A549 (cell line): ENCODE results near the gene BEAN1. TPM values are rescaled to one million over a fixed set of nuclear protein-coding genes. Genes with fewer than 3 reads are reported as not detected.

Experiments
- ATAC-seq, 2 experiments: fragments of 200-7000 bp in 1 of 2; fragments of >200 bp in 1 of 2; cut with Nextera tagmentation in 1 of 2; cut with Tn5 transposase in 1 of 2; 3 replicates each; pipeline versions ENCODE4 v1.8.0 to v1.9.1; 2018 to 2020; ENCODE audit warnings: mild to moderate bottlenecking in 1 of 2, moderate library complexity in 1 of 2
- CTCF ChIA-PET: fragments of 300-600 bp; sonication (Branson Sonifier 250); formaldehyde crosslinking; extraction: SDS; loops from one replicate; lab custom pipeline; 2021; ENCODE audit warnings: antibody characterized with exemption, inconsistent platforms; lab: Yijun Ruan, JAX
- POLR2A ChIA-PET: fragments of 350-600 bp; formaldehyde crosslinking; extraction: SDS; loops from one replicate; lab custom pipeline; 2021; ENCODE audit warnings: antibody characterized with exemption, inconsistent platforms; lab: Yijun Ruan, JAX
- DNase-seq, 2 experiments: peaks; one replicate each; pipeline versions ENCODE4 v3.0.0 to v3.0.0-alpha.2; 2011 to 2016; ENCODE audit warnings: low read depth in 1 of 2, low spot score in 1 of 2
- FAIRE-seq: peaks from 2 replicates; lab custom pipeline; 2011; peaks lifted over from hg19 to GRCh38; lab: Jason Lieb, UNC
- H3K27ac ChIP-seq, 2 experiments: fragments of >200 bp; sonication (Bioruptor Twin); formaldehyde crosslinking; 3 replicates each; pipeline ENCODE4 v1.5.1; 2016 to 2017
- H3K4me1 ChIP-seq: fragments of >200 bp; sonication (Bioruptor Twin); formaldehyde crosslinking; 3 replicates; pipeline ENCODE4 v1.6.1; 2016
- H3K4me2 ChIP-seq: fragments of >200 bp; sonication (Bioruptor Twin); formaldehyde crosslinking; 3 replicates; pipeline ENCODE4 v1.6.1; 2016
- H3K4me3 ChIP-seq: fragments of >200 bp; sonication (Bioruptor Twin); formaldehyde crosslinking; 3 replicates; pipeline ENCODE4 v1.5.1; 2016
- H3K9me3 ChIP-seq: fragments of >200 bp; sonication (Bioruptor Twin); formaldehyde crosslinking; 3 replicates; pipeline ENCODE4 v1.6.1; 2016
- CHD2 ChIP-seq: fragments of 150-350 bp; IDR thresholded peaks from 2 replicates; pipeline ENCODE4 v1.6.1; 2014; ENCODE audit warnings: low read length; ENCODE audit not compliant: partially characterized antibody
- ESRRA ChIP-seq: fragments of 150-350 bp; IDR thresholded peaks from 2 replicates; pipeline ENCODE4 v1.6.1; 2014; ENCODE audit warnings: mild to moderate bottlenecking, low read length, borderline replicate concordance
- FOSB ChIP-seq: fragments of 250-450 bp; sonication (Bioruptor Pico); IDR thresholded peaks from 2 replicates; pipeline ENCODE4 v1.5.0; 2020; ENCODE audit warnings: mild to moderate bottlenecking, moderate library complexity
- FOSL2 ChIP-seq, 2 experiments: fragments of 450-650 bp in 1 of 2; fragments of >200 bp in 1 of 2; sonication (Bioruptor Twin) in 1 of 2; formaldehyde crosslinking; IDR thresholded peaks; 2 replicates each; pipeline versions ENCODE4 v1.5.0 to v1.6.1; 2016 to 2020; ENCODE audit warnings: mild to moderate bottlenecking in 1 of 2, moderate library complexity in 1 of 2
- HDAC2 ChIP-seq: fragments of 200-600 bp; sonication (generic); IDR thresholded peaks from 2 replicates; pipeline ENCODE4 v1.6.1; 2016
- MAZ ChIP-seq: fragments of 150-350 bp; IDR thresholded peaks from 2 replicates; pipeline ENCODE4 v1.6.1; 2014; ENCODE audit warnings: antibody characterized with exemption, low read depth, low read length, borderline replicate concordance
- MYC ChIP-seq: IDR thresholded peaks from 2 replicates; pipeline ENCODE4 v1.6.1; 2012; ENCODE audit warnings: mild to moderate bottlenecking, inconsistent platforms, low read length, improper control_type of control experiment, borderline replicate concordance
- NR3C1 ChIP-seq: fragments of >200 bp; sonication (Bioruptor Twin); formaldehyde crosslinking; IDR thresholded peaks from 3 replicates; pipeline ENCODE4 v1.6.1; 2017
- RAD21 ChIP-seq, 2 experiments: fragments of >200 bp in 1 of 2; sonication (Bioruptor Twin) in 1 of 2; formaldehyde crosslinking in 1 of 2; IDR thresholded peaks in 1 of 2; conservative IDR thresholded peaks in 1 of 2; 2 replicates in 1 of 2; 3 replicates in 1 of 2; pipeline ENCODE4 v1.6.1; 2012 to 2018; ENCODE audit warnings: inconsistent platforms in 1 of 2
- RARB ChIP-seq: fragments of 250-450 bp; sonication (Bioruptor Pico); IDR thresholded peaks from 2 replicates; pipeline ENCODE4 v1.8.0; 2021; ENCODE audit warnings: mild to moderate bottlenecking, moderate library complexity
- SMC3 ChIP-seq: fragments of >200 bp; sonication (Bioruptor Twin); formaldehyde crosslinking; IDR thresholded peaks from 3 replicates; pipeline ENCODE4 v1.6.1; 2018; ENCODE audit warnings: inconsistent platforms
- TFCP2L1 ChIP-seq: fragments of 250-450 bp; sonication (Bioruptor Pico); IDR thresholded peaks from 2 replicates; pipeline ENCODE4 v1.5.0; 2021; ENCODE audit warnings: mild to moderate bottlenecking
- WGBS: methylation state at CpG from one replicate; pipeline ENCODE4 v1.1.6; 2017; ENCODE audit errors: missing lambda C conversion rate; 5-methylcytosine and 5-hydroxymethylcytosine counted together
- polyA plus RNA-seq, 4 experiments: library from polyadenylated mRNA; depleted of rRNA in 3 of 4; stranded (reverse); fragments of >200 nt; fragmentation: RNase III in 1 of 4; extraction: RNeasy Plus Mini Kit Qiagen cat#74134 plus additional on column Dnase treatment in 1 of 4; gene quantifications; 2 replicates in 3 of 4; 3 replicates in 1 of 4; pipeline ENCODE4 v1.2.3, GENCODE V29; 2011 to 2017
- TF ChIP-seq, protein P1 (sequence below): fragments of 250-450 bp; sonication (Bioruptor Pico); IDR thresholded peaks from 2 replicates; pipeline ENCODE4 v1.5.0; 2021; ENCODE audit warnings: mild to moderate bottlenecking, moderate library complexity, borderline replicate concordance

Gene BEAN1
- polyA plus RNA-seq, 2 of the 4 experiments (the other 2 are of a cell fraction), result 0.98 to 1.7 TPM

DNA sequence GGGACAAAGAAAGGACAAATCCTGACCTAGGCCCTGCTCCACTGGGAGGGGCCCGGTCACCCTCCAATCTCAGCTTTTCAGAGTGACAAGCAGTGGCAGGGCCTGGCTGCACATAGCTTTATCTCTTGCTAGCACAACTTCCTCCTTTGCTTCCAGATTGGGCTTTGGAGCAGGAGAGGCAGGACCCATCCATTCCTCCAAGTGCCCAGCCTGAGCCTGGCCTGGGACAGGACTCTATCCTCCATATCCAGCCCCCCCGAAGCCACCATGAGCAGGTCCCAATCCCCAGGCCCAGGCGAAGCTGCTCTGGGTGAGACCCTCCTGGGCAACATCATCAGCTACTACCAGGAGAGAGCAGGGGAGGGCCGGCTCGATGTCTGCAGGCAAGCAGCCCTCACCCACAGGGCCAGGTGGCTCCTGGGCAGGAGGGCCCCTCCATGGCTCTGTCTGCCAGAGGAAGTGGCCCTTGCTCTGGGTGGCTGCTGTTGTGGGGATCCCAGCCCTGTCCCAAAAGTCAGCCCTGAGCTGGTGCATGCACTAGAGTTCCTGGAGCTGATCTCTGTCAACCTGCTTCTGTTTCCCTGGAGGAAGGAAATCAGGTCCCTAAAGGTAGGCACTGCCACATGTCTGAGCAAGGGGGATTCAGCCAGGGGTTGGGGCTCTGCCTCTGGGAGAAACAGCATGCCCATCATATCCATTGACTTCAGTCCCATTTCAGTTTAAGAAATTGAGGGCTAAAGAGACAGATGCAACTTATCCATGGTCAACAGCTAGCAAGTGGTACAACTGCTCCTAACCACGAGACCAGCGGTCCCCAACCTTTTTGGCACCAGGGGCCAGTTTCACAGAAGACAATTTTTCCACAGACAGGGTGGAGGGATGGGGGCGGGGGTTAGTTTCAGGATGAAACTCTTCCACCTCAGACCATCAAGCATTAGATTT lies 64.0 kb downstream of the BEAN1 start:
- Histone ChIP-seq H3K27ac (peak overlapping the region in 1 of 2 experiments; percentile 48; a peak in 4 of 6 replicates), H3K4me3 (no peak overlapping the region), H3K9me3 (no peaks in the 10 kb centered on the region), H3K4me2 (no peak overlapping the region), H3K4me1 (peaks cover 12% of the 10 kb centered on the region)
- FAIRE-seq (no peak), ATAC-seq (no peak), DNase-seq (no peak)
- TF ChIP-seq FOSL2 (IDR thresholded peaks at IDR 0.05) (no peak), FOSL2 (CRISPR knock-in tag; IDR thresholded peaks at IDR 0.05) (no peak)
- 93% methylated on average over 5 of the region's 8 CpGs for WGBS
- POLR2A ChIA-PET, result interaction anchor here (0.6 kb wide), 1 partner anchor 17 kb away, joined by 3 read pairs; no protein-coding TSS in a partner anchor
- CTCF ChIA-PET, result interaction anchor here (0.7 to 3.7 kb wide), 9 partner anchors 9 to 133 kb away, joined by 3 to 21 read pairs (median 3); no protein-coding TSS in a partner anchor

DNA sequence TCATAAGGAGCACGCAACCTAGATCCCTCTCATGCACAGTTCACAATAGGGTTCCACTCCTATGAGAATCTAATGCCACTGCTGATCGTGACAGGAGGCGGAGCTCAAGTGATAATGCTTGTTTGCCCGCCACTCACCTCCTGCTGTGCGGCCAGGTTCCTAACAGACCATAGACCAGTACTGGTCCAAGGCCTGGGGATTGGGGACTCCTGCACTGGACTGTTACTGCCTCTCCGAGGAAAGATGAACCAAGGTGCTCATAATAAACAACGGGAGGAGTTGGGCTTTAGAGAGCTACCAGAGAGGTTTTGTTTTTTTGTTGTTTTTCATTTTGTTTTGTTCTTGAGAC lies 64.6 kb downstream of the BEAN1 start:
- H3K4me2 ChIP-seq, result no peak overlapping the region
- FAIRE-seq (no peak), DNase-seq (no peak), ATAC-seq (no peak)
- POLR2A ChIA-PET, result interaction anchor here (0.6 kb wide), 1 partner anchor 16 kb away, joined by 3 read pairs; no protein-coding TSS in a partner anchor
- peaks cover 8% of the 10 kb centered on the region for H3K4me1 ChIP-seq
- peak overlapping the region in 1 of 2 experiments; percentile 21; a peak in 1 of 6 replicates for H3K27ac ChIP-seq
- 78% methylated on average over 7 of the region's 7 CpGs for WGBS
- no peak for TF ChIP-seq TFCP2L1
- H3K9me3 ChIP-seq, result no peaks in the 10 kb centered on the region
- CTCF ChIA-PET, result interaction anchor here (0.9 to 3.7 kb wide), 6 partner anchors 7 to 134 kb away, joined by 3 to 21 read pairs (median 4); no protein-coding TSS in a partner anchor
- no peak overlapping the region for H3K4me3 ChIP-seq

DNA sequence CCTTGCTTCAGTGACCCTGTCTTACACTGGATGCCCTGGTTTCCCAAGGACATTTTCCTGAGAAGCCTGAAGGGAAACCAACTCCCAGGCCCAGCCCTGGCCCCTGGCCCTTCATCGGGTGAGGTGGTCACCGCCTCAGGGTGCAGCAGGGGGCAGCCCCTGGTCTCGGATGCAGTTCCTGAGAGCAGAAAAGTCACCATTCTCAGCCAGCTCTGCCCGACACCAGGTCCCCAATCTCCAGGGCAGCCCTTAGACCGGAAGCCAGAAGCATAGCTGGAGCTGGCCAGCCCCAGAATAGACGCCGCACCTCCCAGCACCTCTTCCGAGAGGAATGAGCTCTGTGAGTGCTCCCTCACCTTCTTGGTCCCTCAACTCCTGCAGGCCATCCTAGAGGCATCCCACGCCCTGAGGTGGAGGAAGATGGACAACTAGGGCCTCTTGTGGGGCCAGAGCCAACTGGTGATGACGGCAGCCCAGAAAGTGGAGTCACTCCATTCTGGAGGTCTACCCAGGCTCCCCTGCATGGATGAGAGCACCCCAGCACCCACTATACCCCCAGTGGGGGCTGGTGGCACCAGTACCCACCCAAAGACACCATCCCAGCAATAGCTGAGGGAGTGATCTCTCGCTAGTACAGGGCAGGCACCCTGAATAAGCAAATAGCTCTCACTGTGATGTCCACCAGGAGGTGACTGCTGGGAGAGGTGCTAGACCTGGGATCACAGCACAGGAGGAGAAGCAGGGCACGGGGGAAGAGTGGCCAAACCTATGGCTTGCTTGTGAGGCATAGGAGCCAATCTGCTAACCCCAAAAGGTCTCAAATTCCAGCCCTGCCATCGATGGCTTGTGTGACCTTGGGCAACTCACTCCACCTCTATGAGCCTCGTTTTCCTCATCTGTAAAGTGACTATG lies 66.7 kb downstream of the BEAN1 start:
- TF ChIP-seq MAZ (no peak), CHD2 (no peak), ESRRA (no peak), SMC3 (no peak), RAD21 (conservative IDR thresholded peaks at IDR 0.05 in 1 of 2, IDR thresholded peaks at IDR 0.05 in 1 of 2) (no peak), FOSB (CRISPR knock-in tag) (no peak), HDAC2 (no peak), MYC (no peak), RARB (no peak), NR3C1 (no peak)
- TF ChIP-seq, protein P1, sequence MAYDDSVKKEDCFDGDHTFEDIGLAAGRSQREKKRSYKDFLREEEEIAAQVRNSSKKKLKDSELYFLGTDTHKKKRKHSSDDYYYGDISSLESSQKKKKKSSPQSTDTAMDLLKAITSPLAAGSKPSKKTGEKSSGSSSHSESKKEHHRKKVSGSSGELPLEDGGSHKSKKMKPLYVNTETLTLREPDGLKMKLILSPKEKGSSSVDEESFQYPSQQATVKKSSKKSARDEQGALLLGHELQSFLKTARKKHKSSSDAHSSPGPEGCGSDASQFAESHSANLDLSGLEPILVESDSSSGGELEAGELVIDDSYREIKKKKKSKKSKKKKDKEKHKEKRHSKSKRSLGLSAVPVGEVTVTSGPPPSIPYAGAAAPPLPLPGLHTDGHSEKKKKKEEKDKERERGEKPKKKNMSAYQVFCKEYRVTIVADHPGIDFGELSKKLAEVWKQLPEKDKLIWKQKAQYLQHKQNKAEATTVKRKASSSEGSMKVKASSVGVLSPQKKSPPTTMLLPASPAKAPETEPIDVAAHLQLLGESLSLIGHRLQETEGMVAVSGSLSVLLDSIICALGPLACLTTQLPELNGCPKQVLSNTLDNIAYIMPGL, result no peak
- TF ChIP-seq, all 56 proteins: peak for 0
- WGBS, result 73% methylated on average over 11 of the region's 14 CpGs
- CTCF ChIA-PET, result interaction anchor here (0.9 to 3.7 kb wide), 4 partner anchors 9 to 137 kb away, joined by 3 to 21 read pairs (median 4); no protein-coding TSS in a partner anchor

More for the DNA sequence above, 66.7 kb downstream of the BEAN1 start:
- Histone ChIP-seq H3K9me3 (no peaks in the 10 kb centered on the region), H3K4me2 (no peak overlapping the region), H3K27ac (peak overlapping the region in 1 of 2 experiments; percentile 62; a peak in 2 of 6 replicates), H3K4me3 (no peak overlapping the region), H3K4me1 (no peaks in the 10 kb centered on the region)
- FAIRE-seq (no peak), ATAC-seq (peak in 1 of 2 experiments; percentile 65; a peak in 3 of 6 replicates), DNase-seq (no peak)
- POLR2A ChIA-PET, result no interaction called here
